IPS-18c (cell line): ENCODE measurements around the gene PRKCSH.

Experiments
- H3K4me3 ChIP-seq: 2 replicates; pipeline ENCODE4 v1.7.0; 2013; ENCODE audit warnings: low read depth, mild to moderate bottlenecking, low read length, moderate library complexity; ENCODE audit not compliant: insufficient read depth
- H3K9me3 ChIP-seq: one replicate; pipeline ENCODE4 v1.6.1; 2013; ENCODE audit warnings: mild to moderate bottlenecking, low read length, moderate library complexity; ENCODE audit not compliant: control insufficient read depth, insufficient read depth

Gene PRKCSH

GRCh38 chr19:11480715-11481533, 45.5 kb downstream of the PRKCSH start, which contains the start of gene ELAVL3:
Gene ELAVL3 (minus strand): TSS chr19:11481046. CDS start chr19:11480608, 438 bp downstream.
- peaks cover 9% of the 10 kb centered on the region for H3K9me3 ChIP-seq
- H3K4me3 ChIP-seq: peak within 1 kb of the TSS; percentile 28

- peak overlapping the region; percentile 40 for H3K4me3 ChIP-seq
- peaks cover 9% of the 10 kb centered on the region for H3K9me3 ChIP-seq
Observed at GRCh38 chr19:11481534-11482383, 46.3 kb downstream of the PRKCSH start.

GRCh38 chr19:11482384-11483050, 47.1 kb downstream of the PRKCSH start:
- peaks cover 9% of the 10 kb centered on the region for H3K9me3 ChIP-seq
- peak overlapping the region; percentile 40 for H3K4me3 ChIP-seq

GRCh38 chr19:11483366-11484111, 48.1 kb downstream of the PRKCSH start:
- H3K9me3 ChIP-seq: peaks cover 9% of the 10 kb centered on the region

GRCh38 chr19:11485245-11485837, 49.9 kb downstream of the PRKCSH start:
- Histone ChIP-seq H3K4me3 (no peak overlapping the region), H3K9me3 (peaks cover 5% of the 10 kb centered on the region)

More at GRCh38 chr19:11483366-11484111, 48.1 kb downstream of the PRKCSH start:
- no peak overlapping the region for H3K4me3 ChIP-seq

- no peak overlapping the region for H3K4me3 ChIP-seq
Observed at GRCh38 chr19:11486661-11487503, 51.4 kb downstream of the PRKCSH start.

GRCh38 chr19:11489378-11489777, 53.9 kb downstream of the PRKCSH start:
- Histone ChIP-seq H3K4me3 (no peak overlapping the region), H3K9me3 (no peaks in the 10 kb centered on the region)

More at GRCh38 chr19:11486661-11487503, 51.4 kb downstream of the PRKCSH start:
- peaks cover 2% of the 10 kb centered on the region for H3K9me3 ChIP-seq

- no peak overlapping the region for H3K4me3 ChIP-seq
- no peaks in the 10 kb centered on the region for H3K9me3 ChIP-seq
Observed at GRCh38 chr19:11494634-11495285, 59.3 kb downstream of the PRKCSH start.

GRCh38 chr19:11495481-11495880, 60.0 kb downstream of the PRKCSH start:
- no peaks in the 10 kb centered on the region for H3K9me3 ChIP-seq
- no peak overlapping the region for H3K4me3 ChIP-seq

- H3K4me3 ChIP-seq: no peak overlapping the region
Observed at GRCh38 chr19:11495885-11496284, 60.5 kb downstream of the PRKCSH start.

GRCh38 chr19:11496391-11497163, 61.1 kb downstream of the PRKCSH start:
- no peaks in the 10 kb centered on the region for H3K9me3 ChIP-seq
- H3K4me3 ChIP-seq: no peak overlapping the region

More at GRCh38 chr19:11495885-11496284, 60.5 kb downstream of the PRKCSH start:
- H3K9me3 ChIP-seq: no peaks in the 10 kb centered on the region

GRCh38 chr19:11499220-11499726, 63.8 kb downstream of the PRKCSH start:
- H3K4me3 ChIP-seq: no peak overlapping the region
- no peaks in the 10 kb centered on the region for H3K9me3 ChIP-seq

- no peaks in the 10 kb centered on the region for H3K9me3 ChIP-seq
- H3K4me3 ChIP-seq: no peak overlapping the region
Observed at GRCh38 chr19:11499890-11500420, 64.5 kb downstream of the PRKCSH start.
